Stimulated activated CD8-positive, alpha-beta memory T cell treated with anti-CD3 and anti-CD28 coated beads, Interleukin-15, amount 100 ng/mL, for 1 hour (primary cell): ENCODE results near the gene TRPM6.
A peak's percentile ranks its signal among the peaks of the same experiment; 100 is the strongest.

Experiments
- DNase-seq: peaks from one replicate; pipeline ENCODE4 v3.0.0-alpha.2; 2020; ENCODE audit warnings: low read depth

The TRPM6 gene

GRCh38 chr9:74773886-74774479 lies 113.7 kb downstream of the TRPM6 start:
- DNase-seq: peak; percentile 58

GRCh38 chr9:74772121-74772520 lies 115.6 kb downstream of the TRPM6 start:
- DNase-seq: no peak

- DNase-seq: no peak
These were observed 116.0 kb downstream of the TRPM6 start for GRCh38 chr9:74771672-74772071.

GRCh38 chr9:74771262-74771585 lies 116.5 kb downstream of the TRPM6 start:
- DNase-seq: no peak

GRCh38 chr9:74770508-74771261 lies 117.0 kb downstream of the TRPM6 start:
- no peak for DNase-seq

GRCh38 chr9:74765481-74765971 lies 122.2 kb downstream of the TRPM6 start:
- no peak for DNase-seq

GRCh38 chr9:74762950-74763349 lies 124.8 kb downstream of the TRPM6 start:
- DNase-seq: no peak

- DNase-seq: no peak
These were observed 127.6 kb downstream of the TRPM6 start for GRCh38 chr9:74760031-74760700.

- DNase-seq: no peak
These were observed 131.7 kb downstream of the TRPM6 start for GRCh38 chr9:74755999-74756398.

GRCh38 chr9:74755355-74755754 lies 132.4 kb downstream of the TRPM6 start:
- no peak for DNase-seq

GRCh38 chr9:74753650-74754049 lies 134.1 kb downstream of the TRPM6 start:
- no peak for DNase-seq

GRCh38 chr9:74748966-74749365 lies 138.8 kb downstream of the TRPM6 start:
- DNase-seq: no peak

GRCh38 chr9:74742792-74743730 lies 144.7 kb downstream of the TRPM6 start:
- no peak for DNase-seq

- DNase-seq: no peak
These were observed 145.4 kb downstream of the TRPM6 start for GRCh38 chr9:74742191-74742790.

- DNase-seq: no peak
These were observed 151.1 kb downstream of the TRPM6 start for GRCh38 chr9:74736646-74737045.

- DNase-seq: no peak
These were observed 152.0 kb downstream of the TRPM6 start for GRCh38 chr9:74735761-74736160.

- no peak for DNase-seq
These were observed 158.5 kb downstream of the TRPM6 start for GRCh38 chr9:74729136-74729695.

GRCh38 chr9:74728176-74728575 lies 159.5 kb downstream of the TRPM6 start:
- no peak for DNase-seq

- no peak for DNase-seq
These were observed 161.1 kb downstream of the TRPM6 start for GRCh38 chr9:74726581-74726980.

GRCh38 chr9:74724317-74724716 lies 163.4 kb downstream of the TRPM6 start:
- no peak for DNase-seq
